Neuron (in vitro differentiated cells): ENCODE data around the gene PFAS.
"Not testable (repeated sequence)": the region's sequence is repeated elsewhere in the genome, so short reads cannot be mapped to it uniquely, and the experiment has no call there.

Experiments used
- H2AFZ ChIP-seq: one replicate; pipeline ENCODE4 v1.6.1; 2013; ENCODE audit warnings: low read depth, mild to moderate bottlenecking, inconsistent platforms, low read length, moderate library complexity
- H3K27me3 ChIP-seq: one replicate; pipeline ENCODE4 v1.6.1; 2013; ENCODE audit warnings: low read length; ENCODE audit not compliant: insufficient read depth
- H3K36me3 ChIP-seq: one replicate; pipeline ENCODE4 v1.6.1; 2013; ENCODE audit warnings: low read length; ENCODE audit not compliant: insufficient read depth
- H3K4me1 ChIP-seq: one replicate; pipeline ENCODE4 v1.6.1; 2013; ENCODE audit warnings: low read length; ENCODE audit not compliant: insufficient read depth
- H3K4me3 ChIP-seq: 2 replicates; pipeline ENCODE4 v1.5.1; 2013; ENCODE audit warnings: mild to moderate bottlenecking, low read length, moderate library complexity
- H3K9me3 ChIP-seq: one replicate; pipeline ENCODE4 v1.6.1; 2013; ENCODE audit warnings: low read length

PFAS gene, protein sequence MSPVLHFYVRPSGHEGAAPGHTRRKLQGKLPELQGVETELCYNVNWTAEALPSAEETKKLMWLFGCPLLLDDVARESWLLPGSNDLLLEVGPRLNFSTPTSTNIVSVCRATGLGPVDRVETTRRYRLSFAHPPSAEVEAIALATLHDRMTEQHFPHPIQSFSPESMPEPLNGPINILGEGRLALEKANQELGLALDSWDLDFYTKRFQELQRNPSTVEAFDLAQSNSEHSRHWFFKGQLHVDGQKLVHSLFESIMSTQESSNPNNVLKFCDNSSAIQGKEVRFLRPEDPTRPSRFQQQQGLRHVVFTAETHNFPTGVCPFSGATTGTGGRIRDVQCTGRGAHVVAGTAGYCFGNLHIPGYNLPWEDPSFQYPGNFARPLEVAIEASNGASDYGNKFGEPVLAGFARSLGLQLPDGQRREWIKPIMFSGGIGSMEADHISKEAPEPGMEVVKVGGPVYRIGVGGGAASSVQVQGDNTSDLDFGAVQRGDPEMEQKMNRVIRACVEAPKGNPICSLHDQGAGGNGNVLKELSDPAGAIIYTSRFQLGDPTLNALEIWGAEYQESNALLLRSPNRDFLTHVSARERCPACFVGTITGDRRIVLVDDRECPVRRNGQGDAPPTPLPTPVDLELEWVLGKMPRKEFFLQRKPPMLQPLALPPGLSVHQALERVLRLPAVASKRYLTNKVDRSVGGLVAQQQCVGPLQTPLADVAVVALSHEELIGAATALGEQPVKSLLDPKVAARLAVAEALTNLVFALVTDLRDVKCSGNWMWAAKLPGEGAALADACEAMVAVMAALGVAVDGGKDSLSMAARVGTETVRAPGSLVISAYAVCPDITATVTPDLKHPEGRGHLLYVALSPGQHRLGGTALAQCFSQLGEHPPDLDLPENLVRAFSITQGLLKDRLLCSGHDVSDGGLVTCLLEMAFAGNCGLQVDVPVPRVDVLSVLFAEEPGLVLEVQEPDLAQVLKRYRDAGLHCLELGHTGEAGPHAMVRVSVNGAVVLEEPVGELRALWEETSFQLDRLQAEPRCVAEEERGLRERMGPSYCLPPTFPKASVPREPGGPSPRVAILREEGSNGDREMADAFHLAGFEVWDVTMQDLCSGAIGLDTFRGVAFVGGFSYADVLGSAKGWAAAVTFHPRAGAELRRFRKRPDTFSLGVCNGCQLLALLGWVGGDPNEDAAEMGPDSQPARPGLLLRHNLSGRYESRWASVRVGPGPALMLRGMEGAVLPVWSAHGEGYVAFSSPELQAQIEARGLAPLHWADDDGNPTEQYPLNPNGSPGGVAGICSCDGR (N-terminal part only)

DNA sequence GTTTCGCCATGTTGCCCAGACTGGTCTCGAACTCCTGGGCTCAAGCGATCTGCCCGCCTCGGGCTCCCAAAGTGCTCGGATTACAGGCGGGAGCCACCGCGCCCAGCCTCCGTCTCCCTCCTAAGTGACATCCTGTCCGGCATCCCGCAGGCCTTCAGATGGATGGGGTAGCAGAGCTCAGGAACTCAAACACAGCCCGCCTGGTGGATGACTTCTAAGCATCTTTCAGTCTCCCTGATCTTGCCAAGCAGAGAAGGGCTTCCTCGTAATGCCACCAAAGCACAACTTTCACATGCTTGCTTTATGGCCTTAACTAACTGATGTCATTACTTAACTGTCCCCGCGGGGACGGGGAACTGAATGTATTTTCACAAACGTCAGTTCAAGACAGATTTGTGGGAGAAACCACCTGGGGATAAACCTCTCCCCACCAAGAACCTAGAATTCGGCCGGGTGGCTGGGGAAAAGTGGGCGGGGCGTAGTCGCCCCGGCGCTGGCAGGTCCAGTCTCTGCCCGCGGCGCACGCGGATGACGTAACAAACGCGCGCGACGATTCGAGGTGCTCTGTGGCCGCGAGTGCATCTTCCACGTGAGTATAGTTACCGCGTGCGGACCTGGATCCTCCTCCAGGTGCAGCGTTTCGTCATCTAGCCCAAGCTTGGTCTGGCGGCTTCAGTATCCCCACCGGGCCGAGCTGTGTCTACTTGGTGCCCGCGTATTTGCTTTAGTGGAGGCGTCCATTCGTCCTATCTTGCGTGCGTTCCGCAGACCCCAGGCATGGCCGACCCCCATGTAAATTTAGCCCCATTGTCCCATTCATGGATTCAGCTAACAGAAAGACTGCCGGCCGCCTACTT, at the start of gene PFAS:
Gene PFAS (plus strand): TSS at position 539 of the 857 bp plus-strand sequence. CDS start 4,649 bp downstream, outside the sequence.
- H3K9me3 ChIP-seq: no peaks in the 10 kb centered on the region
- H3K4me3 ChIP-seq: peak within 1 kb of the TSS; percentile 86
- peak within 1 kb of the TSS; percentile 60 for H2AFZ ChIP-seq
- H3K36me3 ChIP-seq: peaks cover 10% of the 10 kb centered on the region
- H3K4me1 ChIP-seq: peaks cover 11% of the 10 kb centered on the region
- H3K27me3 ChIP-seq: no peaks in the 10 kb centered on the region

DNA sequence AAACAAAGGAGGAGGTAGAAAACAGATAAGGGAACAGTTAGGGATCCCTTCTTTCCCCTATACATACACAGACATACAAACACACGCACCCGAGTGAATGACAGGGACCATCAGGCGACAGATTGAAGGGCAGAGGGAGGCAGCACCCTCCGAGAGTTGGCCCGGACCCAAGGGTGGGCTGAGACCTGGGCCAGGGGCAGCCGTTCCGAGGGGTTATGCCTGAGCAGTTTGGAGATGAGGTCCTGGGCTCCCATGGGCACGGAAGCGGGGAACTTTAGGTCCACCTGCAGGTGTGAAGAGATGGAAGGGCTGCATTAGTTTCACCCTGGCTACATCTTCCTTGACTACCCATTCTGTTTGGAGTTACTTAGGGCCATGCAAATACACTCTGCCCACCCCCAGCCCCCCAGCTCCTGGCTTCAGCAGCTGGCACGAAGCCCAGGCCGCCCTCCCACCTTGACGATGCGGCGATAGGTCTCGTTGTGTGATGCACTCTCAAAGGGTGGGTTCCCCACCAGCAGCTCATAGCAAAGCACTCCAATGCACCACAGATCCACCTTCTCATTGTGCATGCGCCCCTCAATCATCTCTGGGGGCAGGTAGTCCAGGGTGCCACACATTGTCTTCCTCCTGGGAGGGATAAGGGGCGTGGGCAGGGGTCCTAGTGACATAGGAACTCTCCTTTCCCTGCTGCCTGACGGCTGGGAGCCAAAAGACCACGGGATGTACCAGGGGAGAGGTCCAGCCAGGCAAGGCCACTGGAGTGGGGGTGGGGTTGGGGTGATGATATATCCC, 44.1 kb upstream of the PFAS start:
- Histone ChIP-seq H2AFZ (no peak overlapping the region), H3K27me3 (no peaks in the 10 kb centered on the region), H3K36me3 (peaks cover 43% of the 10 kb centered on the region), H3K4me3 (no peak overlapping the region), H3K9me3 (no peaks in the 10 kb centered on the region), H3K4me1 (peaks cover 12% of the 10 kb centered on the region)

- Histone ChIP-seq H2AFZ (no peak overlapping the region), H3K9me3 (no peaks in the 10 kb centered on the region), H3K4me3 (no peak overlapping the region), H3K27me3 (no peaks in the 10 kb centered on the region), H3K4me1 (peaks cover 15% of the 10 kb centered on the region), H3K36me3 (peaks cover 40% of the 10 kb centered on the region)
Observed at GRCh38 chr17:8206536-8206935, 42.6 kb upstream of the PFAS start.

DNA sequence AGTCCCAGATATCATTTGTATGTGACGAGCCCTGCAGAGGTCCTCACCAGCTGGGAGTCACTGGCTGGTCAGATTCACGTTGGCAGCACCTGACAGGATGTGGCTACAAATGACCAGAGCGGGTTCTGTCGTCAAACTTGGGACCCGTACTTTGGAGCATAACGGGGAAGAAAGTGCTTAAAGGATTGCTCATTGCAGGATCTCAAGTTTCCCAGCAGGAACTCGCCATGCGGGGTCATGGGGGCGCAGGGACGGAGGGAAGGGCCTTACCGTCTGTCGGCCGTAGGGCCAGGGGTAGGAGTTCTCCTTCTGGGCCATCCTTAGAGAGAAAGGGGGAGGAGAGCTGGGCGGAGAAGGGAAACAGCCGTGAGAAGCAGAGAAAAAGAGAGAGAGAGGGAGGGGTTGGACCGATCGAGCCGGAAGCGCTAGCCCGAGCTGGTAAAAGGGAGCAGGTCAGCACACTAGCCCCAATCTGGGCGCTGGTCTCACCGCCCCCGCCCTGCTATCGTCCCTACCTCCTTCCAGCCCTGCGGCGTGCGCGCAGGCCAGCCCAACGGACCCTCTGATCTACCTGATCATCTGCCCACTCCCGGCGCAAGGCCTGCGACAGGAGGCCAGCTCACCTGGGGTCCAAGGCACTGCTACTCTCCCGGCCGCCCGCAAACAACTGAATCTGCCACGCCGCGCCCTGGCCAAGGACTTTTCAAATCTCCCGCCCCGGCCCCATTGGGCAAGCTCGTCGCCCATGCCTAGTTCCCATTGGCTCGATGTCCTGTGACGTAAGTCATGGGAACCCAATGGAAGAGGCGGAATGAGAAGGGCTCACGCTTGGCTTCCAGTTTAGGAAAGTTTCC, 39.0 kb upstream of the PFAS start, which contains the start of gene AURKB:
Gene AURKB (minus strand): TSS at position 669 of the 854 bp plus-strand sequence. CDS start 351 bp downstream, at position 318.
- H3K27me3 ChIP-seq: no peaks in the 10 kb centered on the region
- peak within 1 kb of the TSS; percentile 69 for H3K4me3 ChIP-seq
- peaks cover 27% of the 10 kb centered on the region for H3K36me3 ChIP-seq
- H2AFZ ChIP-seq: peak within 1 kb of the TSS; percentile 85
- H3K9me3 ChIP-seq: no peaks in the 10 kb centered on the region
- peaks cover 15% of the 10 kb centered on the region for H3K4me1 ChIP-seq

GRCh38 chr17:8210761-8211458, 38.2 kb upstream of the PFAS start:
- Histone ChIP-seq H3K4me3 (peak overlapping the region; percentile 69), H2AFZ (peak overlapping the region; percentile 85), H3K4me1 (peaks cover 15% of the 10 kb centered on the region), H3K9me3 (no peaks in the 10 kb centered on the region), H3K27me3 (no peaks in the 10 kb centered on the region), H3K36me3 (peaks cover 19% of the 10 kb centered on the region)

DNA sequence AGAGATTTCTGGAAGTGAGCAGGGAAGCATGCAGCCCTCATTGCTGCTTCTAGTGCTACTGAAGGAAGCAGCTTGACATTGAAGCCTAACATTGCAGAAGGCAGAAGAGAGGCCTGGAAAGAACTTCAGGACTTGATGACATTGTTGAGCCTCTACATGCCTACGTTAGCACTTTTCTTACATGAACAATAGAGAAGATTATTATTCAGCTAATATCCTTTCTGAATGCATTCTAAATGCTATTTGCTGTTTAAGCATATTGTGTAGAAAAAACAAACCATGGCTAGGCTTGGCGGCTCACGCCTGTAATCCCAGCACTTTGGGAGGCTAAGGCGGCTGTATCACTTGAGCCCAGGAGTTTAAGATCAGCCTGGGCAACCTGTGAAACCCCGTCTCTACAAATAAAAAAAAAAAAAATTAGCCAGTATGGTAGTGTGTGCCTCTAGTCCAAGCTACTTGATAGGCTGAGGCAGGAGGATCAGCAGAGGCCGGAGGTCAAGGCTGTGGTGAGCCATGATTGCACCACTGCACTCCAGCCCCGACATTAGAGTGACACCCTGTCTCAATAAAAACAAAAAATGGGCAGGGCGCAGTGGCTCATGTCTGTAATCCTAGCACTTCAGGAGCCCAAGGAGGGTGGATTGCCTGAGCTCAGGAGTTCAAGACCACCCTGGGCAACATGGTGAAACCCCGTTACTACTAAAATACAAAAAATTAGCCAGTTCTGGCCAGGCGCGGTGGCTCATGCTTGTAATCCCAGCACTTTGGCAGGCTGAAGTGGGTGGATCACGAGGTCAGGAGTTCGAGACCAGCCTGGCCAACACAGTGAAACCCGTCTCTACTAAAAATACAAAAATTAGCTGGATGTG, 36.5 kb upstream of the PFAS start:
- H3K27me3 ChIP-seq: no peaks in the 10 kb centered on the region
- peaks cover 6% of the 10 kb centered on the region for H3K36me3 ChIP-seq
- peaks cover 15% of the 10 kb centered on the region for H3K4me1 ChIP-seq
- H2AFZ ChIP-seq: no peak overlapping the region
- no peaks in the 10 kb centered on the region for H3K9me3 ChIP-seq
- H3K4me3 ChIP-seq: no peak overlapping the region

GRCh38 chr17:8214000-8214399, 35.1 kb upstream of the PFAS start:
- H3K27me3 ChIP-seq, H3K36me3 ChIP-seq, H3K4me3 ChIP-seq, H2AFZ ChIP-seq, H3K9me3 ChIP-seq: not testable (repeated sequence)
- peaks cover 12% of the 10 kb centered on the region for H3K4me1 ChIP-seq

- peak overlapping the region; percentile 73 for H3K4me3 ChIP-seq
- peak overlapping the region; percentile 64 for H2AFZ ChIP-seq
- no peaks in the 10 kb centered on the region for H3K36me3 ChIP-seq
- no peaks in the 10 kb centered on the region for H3K9me3 ChIP-seq
- H3K27me3 ChIP-seq: no peaks in the 10 kb centered on the region
- peaks cover 13% of the 10 kb centered on the region for H3K4me1 ChIP-seq
Observed at GRCh38 chr17:8220783-8221662, 28.1 kb upstream of the PFAS start.

GRCh38 chr17:8221663-8222379, 27.3 kb upstream of the PFAS start:
- Histone ChIP-seq H3K36me3 (no peaks in the 10 kb centered on the region), H3K4me3 (peak overlapping the region; percentile 73), H3K27me3 (no peaks in the 10 kb centered on the region), H2AFZ (peak overlapping the region; percentile 77), H3K4me1 (peaks cover 13% of the 10 kb centered on the region), H3K9me3 (no peaks in the 10 kb centered on the region)
